ENCODE data around the gene CPB1.
"Not testable (repeated sequence)": the region's sequence is repeated elsewhere in the genome, so short reads cannot be mapped to it uniquely, and the experiment has no call there.

The CPB1 gene

DNA sequence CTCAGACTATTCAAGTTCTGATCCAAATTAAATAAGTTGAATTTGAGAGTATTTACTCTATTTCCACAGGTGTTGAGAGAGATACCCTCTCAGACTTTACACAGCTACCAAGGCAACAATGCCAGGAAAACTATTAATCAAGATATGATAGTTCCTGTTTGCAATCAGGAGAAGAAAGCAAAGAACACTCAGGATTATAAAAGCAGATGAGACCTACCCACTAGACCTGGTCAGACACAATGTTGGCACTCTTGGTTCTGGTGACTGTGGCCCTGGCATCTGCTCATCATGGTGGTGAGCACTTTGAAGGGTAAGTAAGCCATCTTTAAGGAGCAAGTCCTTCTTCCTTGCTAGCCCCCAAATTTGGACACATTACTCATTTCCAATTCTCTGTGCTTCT lies at the start of gene CPB1:
Gene CPB1, plus strand, starts transcription at position 227 of the 400 bp plus-strand sequence. Its CDS starts 13 bp downstream, at position 240.
- no peak for DNase-seq (ENCODE audit: low read depth in 2 of 3, low spot score in 1 of 3)

DNA sequence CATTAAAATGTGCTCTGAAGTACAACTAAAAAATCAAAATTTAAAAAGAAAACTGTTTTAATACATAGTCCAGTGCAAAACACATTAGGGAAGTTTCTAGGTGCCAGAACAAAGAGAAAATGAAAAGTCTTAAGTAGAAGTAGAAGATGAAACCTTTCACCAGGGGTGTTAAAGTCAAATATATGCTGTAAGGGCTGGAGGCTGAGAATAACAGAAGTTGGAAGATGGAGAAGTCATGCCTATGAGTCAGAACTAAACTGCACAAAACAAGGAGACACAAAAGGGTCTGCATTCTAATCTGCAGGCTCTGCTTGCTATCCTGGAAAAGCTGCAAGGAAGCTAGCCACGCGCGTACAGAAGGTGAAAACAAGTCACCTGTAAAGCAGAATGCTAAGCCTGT lies 48.7 kb upstream of the CPB1 start:
- DNase-seq (ENCODE audit: low read depth in 2 of 3, low spot score in 1 of 3), result no peak

DNA sequence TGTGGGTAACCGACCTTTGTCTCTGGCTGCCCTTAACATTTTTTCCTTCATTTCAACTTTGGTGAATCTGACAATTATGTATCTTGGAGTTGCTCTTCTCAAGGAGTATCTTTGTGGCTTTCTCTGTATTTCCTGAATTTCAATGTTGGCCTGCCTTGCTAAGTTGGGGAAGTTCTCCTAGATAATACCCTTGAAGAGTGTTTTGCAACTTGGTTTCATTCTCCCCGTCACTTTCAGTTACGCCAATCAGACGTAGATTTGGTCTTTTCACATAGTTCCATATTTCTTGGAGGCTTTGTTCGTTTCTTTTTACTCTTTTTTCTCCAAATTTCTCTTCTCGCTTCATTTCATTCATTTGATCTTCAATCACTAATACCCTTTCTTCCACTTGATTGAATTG lies 42.6 kb upstream of the CPB1 start:
- DNase-seq (ENCODE audit: low read depth in 2 of 3, low spot score in 1 of 3), result not testable (repeated sequence)

DNA sequence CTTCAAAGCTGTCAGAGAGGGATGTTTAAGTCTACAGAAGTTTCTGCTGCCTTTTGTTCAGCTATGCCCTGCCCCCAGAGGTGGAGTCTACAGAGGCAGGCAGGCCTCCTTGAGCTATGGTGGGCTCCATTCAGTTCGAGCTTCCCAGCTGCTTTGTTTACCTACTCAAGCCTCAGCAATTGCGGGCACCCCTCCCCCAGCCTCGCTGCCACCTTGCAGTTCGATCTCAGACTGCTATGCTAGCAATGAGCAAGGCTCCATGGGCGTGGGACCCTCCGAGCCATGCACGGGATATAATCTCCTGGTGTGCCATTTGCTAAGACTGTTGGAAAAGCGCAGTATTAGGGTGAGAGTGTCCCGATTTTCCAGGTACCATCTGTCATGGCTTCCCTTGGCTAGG lies 41.5 kb upstream of the CPB1 start:
- DNase-seq (ENCODE audit: low read depth in 2 of 3, low spot score in 1 of 3), result not testable (repeated sequence)

DNA sequence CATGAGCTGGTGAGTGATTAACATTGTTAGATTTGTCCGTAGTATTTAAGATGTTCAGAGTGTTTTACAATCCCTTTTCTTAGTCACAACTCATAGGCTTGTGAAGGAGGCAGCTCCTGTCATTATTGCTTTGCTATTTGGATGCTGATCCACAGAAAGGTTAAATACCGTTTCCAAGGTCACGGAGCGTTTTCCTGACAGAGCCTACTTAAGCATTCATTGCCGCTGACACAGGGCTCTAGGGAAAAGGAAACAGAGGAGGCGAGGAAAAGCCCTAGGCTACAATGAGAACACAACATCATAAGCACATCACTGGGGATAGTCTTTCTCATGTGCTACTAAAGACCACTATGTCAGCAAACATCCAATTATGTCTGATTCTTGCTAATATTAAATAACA lies 38.5 kb upstream of the CPB1 start:
- no peak for DNase-seq (ENCODE audit: low read depth in 2 of 3, low spot score in 1 of 3)

DNA sequence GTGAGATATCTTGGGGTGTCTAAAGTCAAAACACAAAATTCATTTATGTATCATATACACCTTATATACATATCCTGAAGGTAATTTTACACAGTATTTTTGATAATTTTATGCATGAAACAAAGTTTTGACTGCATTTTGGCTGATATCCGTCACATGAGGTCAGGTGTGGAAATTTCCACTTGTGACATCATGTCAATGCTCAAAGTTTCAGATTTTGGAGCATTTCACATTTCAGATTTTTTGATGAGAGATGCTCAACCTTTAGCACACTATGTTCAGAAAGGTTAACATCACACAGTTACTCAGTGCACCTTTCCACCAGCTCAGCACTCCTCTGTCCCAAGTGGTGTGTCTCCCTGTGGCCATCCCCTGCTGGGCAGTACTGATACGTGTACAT lies 37.7 kb upstream of the CPB1 start:
- no peak for DNase-seq (ENCODE audit: low read depth in 2 of 3, low spot score in 1 of 3)

DNA sequence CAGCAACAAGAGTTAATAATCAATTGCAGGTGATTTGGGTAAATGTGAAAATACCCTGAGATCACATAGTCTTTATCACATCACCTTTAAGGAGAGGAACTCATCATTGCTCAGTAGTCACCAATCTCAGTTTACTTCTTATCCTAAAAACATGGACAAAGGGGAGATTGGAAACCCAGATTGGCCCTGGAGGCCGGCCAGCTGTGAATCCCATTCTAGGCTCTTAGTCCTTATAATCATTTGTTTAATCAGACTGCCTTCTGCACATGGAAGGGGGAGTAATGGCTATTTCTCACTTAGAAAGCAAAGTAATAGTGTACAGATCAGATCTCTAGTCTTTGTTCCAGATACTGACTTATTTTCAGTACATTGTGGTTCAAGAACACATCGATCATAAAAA lies 37.2 kb upstream of the CPB1 start:
- DNase-seq (ENCODE audit: low read depth in 2 of 3, low spot score in 1 of 3), result no peak

DNA sequence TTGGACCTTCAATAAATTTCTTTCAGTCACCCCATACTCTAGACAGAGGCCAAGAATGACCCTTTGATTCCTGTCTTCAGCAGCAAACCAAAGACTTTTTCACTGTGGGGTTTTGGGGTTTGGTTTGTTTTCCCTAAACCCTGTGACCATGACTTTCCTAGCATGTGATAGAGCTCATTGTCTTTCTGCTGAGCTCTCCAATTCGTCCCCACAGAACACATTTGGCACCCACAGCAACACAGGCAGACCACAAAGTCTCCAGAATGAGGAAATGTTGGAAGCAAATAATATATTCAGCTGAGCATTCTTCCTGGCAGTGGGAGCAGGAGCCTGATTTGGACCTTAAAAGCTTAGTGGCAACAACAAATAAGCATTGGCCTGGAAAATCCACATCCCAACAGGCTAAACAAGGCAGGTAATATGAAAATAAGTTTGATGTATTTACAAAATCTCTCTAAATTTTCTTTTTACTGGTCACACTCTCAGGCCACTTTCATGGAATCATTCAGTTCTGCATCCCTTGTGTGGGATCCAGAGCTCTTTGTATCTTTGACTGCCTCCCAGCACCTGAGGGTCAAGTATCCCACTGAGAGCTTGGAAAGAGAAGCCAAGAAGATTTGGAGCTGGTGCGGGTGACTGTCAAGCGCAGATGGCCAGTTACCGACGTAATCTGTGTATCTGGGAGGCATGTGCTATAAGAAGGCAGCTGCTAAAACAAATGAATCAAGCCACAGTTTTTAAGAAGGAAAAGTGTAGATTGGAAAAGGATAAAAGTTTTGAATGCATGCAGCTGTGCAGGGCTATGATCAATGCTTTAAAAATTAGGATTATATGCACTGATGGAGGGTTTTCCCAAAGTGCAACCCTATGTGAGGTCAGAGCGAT lies 36.5 kb upstream of the CPB1 start:
- DNase-seq (ENCODE audit: low read depth in 2 of 3, low spot score in 1 of 3), result no peak

DNA sequence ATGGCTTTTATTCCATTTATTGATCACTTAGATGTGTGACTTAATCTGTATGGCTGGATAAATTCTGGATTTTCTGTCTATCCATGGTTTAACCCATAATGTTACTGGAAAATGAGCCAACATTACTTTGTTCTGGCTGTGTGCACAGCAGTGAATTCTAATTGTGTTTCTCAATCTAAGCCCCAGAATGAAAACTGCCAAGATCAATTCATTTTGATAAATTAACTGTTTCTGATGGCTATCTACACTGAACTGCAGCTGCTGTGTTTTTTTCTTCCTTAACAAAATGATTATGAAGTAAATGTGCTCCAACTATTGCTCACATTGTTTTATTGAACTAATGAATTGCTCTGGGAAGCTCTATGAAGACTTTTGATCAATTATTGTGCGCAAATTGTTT lies 35.7 kb upstream of the CPB1 start:
- DNase-seq (ENCODE audit: low read depth in 2 of 3, low spot score in 1 of 3), result no peak

DNA sequence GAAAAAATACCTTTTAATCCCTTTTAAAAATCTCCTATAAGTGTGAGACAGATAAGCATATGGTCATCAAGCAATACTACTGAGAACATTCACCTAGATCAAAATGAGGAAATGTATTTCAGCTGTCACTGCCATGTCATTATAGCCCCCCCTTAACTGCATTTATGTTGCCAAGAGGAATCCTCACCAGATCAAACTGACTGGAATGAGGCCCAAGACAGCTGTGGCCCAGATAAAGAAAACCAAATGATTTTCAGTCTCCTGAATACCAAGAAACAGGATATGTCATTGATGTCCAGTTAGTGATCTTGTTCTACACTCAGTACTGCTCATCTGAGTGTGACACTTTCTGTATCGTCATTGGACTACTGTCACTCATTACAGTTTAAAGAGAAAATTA lies 35.1 kb upstream of the CPB1 start:
- DNase-seq (ENCODE audit: low read depth in 2 of 3, low spot score in 1 of 3), result no peak

DNA sequence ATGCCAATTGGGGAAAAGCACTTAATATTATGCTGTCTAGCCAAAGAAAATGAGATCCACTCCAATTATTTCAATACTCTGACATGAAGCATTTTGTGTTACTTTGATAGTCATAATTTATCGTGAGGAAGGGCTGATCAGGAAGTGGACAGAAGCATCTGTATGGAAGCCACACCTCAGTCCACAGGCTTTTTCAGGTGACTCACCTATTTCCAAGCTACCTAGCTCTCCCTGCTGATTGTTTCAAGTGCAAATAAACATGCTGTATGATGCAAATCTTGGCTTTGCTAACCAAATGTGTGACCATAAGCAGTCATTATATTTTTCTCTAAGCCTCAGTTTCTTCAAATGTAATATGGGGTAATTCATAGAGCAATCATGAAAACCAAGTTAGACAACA lies 30.8 kb upstream of the CPB1 start:
- no peak for DNase-seq (ENCODE audit: low read depth in 2 of 3, low spot score in 1 of 3)

DNA sequence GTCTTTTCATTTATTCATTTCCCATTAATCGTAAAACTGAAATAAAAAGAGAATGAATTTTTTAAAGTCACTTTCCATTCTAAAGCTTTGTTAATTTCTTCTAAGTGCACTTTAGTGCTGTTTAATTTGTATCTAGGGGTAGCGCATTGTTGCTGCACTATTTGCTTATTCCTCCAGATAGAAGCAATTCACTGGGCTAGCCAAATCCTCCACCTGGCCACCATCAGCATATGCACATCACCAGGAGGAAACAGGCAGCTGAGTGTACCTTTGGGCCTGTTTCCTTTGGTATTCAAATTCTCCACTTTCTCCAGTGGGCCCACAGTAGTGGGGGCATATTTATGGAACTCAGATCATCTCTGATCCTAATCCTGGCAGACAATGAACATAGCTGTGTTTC lies 29.8 kb upstream of the CPB1 start:
- no peak for DNase-seq (ENCODE audit: low read depth in 2 of 3, low spot score in 1 of 3)

DNA sequence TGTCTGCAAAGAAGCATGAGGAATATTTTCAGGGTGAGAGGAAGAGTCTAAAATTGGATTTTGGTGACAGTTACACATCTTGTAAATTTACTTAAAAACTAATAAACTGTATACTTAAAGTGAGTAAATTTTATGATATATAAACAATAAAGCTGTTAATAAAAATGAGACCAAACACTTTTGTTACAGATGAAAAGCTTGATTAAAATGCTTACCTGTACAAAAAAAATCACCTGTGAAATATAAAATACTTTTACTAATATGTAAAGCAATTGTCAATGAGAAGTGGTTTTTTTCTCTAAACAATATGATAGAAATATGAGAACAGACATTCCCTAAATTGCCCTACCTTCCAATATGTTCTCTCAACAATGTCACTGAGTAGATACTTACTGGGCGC lies 27.2 kb upstream of the CPB1 start:
- DNase-seq (ENCODE audit: low read depth in 2 of 3, low spot score in 1 of 3), result no peak

DNA sequence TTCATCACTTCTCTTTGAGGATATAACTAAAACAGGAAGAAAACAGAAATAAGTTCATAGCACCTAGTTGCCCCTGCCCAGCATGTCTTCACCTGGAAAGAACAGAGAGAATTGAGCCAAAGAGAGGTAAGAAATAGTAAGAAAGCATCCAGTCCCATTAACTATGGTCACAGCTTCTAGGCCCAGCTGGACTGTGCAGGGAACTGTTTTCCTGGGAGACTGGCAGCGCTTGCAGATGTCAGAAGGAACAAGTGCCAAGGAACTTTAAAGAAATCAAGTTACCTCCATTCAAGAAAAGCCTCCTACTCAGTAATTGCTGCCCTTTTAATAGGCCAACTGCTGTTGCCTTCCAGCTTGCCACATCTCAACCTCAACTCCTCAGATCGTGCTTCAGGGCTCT lies 17.8 kb upstream of the CPB1 start:
- DNase-seq (ENCODE audit: low read depth in 2 of 3, low spot score in 1 of 3), result no peak

DNA sequence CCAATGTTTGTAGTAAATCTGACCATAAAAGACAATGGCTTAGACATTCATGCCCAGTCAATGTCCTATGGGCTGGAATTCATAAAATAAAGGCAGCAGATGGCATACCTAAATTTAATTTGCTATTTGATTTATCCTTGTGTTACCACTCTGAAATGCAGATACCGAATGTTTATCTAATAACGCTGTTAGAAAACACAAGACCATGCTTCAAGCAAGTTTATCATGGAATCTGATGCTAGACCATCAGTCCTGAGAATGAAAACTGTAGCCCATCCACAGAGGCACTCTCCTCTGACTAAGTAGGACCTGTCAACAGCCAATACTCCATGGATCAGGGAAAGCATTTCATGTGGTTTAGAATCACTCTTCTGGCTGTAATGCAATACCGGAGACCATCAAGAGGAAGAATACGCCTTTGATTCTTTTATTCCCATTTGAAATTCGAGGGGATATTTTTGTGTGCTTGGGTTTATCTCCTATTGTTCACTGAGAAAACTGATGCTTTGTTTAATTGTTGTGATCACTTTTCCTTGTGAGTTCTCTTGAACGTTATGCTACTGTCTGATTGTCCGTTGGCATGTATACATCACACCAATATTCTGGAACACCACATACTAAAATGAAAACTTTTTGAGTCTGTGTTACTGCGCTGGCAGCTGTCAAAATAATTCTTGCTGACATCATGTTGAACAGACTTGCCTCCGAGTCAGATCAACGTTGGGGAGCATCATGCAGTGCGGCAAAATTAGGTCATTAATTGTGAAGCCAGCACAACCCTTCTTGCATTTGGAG lies 12.1 kb upstream of the CPB1 start:
- no peak for DNase-seq (ENCODE audit: low read depth in 2 of 3, low spot score in 1 of 3)

DNA sequence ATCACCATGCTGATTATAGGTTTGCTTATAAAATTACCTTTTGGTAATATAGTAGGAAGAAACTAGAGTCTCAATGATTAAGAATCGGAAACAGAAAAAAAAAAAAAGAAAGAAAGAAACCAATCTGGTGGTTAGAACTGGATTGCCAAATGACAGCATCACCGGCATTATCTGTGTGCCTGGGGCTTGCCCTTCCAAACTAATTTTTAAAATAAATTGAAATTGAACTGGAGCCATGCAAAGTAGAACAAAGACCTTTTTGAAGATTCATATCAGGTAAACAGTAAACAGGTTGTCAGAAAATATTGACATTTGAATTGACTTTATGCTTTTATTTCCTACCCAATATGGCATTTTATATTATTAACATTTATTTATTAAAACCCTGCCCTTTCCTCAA lies 11.2 kb upstream of the CPB1 start:
- DNase-seq (ENCODE audit: low read depth in 2 of 3, low spot score in 1 of 3), result no peak

DNA sequence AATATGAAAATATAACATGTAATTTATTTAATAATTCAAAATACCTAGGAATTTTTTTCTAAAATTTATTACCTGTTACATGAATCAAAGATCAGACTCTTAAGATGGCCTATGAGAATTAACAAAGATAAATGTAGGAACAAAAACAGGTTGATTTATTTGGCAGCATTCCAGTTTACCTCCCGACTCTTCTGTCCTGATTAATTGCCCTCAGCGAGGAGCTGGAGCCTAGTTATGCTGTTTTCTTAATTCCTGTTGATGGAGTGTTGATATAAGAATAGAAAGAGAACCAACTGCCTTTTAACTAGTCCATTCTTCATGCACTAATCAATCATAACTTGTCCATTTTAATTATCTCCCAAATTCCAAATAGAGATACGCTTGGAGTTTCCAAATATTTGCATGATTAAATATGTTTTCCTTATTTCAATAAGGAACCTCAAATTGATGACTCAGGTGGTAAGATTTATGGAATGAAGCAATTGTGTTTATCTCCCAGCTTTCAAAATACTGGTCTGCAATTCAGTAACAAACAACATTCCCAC lies 10.6 kb upstream of the CPB1 start:
- no peak for DNase-seq (ENCODE audit: low read depth in 2 of 3, low spot score in 1 of 3)

DNA sequence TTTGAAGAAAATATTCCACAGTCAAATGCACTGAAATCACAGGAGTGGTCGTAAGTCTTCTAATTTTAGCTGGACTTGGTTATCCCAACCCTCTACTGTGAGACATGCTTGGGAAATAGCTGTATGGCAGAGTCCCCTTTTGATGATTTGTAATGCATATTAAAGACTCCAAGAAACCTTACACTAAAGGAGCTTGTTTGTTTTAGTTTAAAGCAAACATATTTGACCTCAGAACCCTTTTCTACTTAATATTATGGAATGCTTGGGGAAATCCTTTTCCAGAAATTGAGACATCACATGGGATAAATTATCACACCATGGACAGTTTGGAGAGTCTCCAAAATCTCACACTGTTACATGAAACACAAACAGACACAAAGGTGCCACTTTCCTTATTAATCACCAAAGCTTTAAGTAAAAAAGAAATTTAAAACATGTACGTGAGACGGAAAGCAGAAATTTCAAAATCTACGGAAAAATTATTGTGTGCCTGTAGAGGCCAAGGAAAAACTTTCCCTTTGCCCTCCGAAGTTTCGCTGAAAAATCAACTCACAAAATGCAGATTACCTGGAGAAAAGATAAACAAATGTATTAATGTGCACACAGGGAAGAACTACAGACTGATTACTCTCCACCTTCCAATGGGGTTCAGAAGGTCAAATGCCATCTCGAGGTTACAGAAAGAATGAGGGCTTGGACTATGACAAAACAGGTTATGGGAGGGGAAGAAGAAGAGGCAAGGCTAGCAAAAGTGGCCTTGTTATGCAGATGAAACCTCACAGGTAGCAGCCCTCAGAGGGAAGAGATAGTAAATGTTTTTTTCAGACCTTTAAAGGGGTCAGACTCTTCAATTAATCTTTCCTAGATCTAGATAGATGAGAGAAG lies 7.0 kb upstream of the CPB1 start:
- DNase-seq (ENCODE audit: low read depth in 2 of 3, low spot score in 1 of 3), result no peak

DNA sequence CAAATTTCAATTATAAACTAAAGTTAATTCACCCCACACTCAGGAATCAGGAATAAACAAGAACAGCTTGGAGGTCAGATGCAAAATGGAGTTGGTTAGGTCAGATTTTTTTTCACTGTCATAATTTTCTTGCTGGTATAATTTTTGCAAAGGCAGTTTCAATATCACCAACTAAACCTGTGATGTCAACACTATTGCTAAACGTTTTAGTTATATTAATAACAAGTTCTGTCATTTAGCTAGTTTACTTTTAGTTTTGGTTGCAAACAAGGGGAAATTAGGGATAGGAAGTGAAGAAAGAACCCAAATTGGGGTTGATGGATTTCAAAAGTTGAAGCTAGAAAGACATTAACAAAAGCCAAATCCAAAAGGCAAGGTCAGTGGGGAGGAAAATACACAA lies 4.6 kb upstream of the CPB1 start:
- no peak for DNase-seq (ENCODE audit: low read depth in 2 of 3, low spot score in 1 of 3)

DNA sequence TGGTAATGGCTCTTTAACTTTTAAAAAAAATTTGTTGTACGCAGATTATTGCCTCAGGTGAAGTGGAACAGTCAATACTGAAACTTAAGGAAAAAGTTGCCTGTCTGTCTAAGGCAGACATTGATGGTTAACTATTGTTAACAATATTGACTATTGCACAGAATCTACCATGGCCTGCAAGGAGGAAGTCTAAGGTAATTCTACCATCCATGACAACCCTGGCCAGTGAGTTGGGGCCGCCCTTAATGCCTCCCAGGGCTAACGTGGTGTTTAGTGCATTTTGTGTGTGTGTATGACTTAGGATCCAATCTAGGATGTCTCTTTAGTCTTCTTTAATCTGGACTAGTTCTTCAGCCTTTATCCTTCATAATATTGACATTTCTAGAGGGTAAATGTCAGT lies 2.1 kb upstream of the CPB1 start:
- no peak for DNase-seq (ENCODE audit: low read depth in 2 of 3, low spot score in 1 of 3)

DNA sequence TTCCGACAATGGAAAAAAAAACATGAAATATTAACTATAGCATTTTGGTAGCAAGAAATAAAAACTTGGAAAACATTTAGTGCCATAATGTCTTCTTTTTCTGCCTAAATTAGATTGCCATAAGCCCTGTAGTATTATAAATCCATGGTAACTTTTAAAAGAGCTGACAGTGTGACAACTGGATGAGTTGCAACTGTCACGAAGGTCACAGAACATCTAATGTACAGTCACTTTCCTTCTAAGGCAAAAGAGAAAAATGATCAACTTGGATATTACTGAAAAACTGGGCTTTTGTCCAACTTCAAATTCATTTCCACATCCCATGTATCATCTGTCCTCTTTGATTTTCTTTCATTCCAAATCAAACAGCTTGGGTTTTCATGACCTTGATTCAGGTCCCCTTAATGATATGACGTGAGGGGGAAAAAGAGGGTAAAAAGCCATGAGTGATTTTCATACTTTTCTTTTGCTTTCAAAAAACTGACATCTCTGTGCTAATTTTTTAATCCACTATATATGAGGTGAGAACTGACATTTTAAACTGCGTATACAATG lies 602 bp downstream of the CPB1 start:
- no peak for DNase-seq (ENCODE audit: low read depth in 2 of 3, low spot score in 1 of 3)
